MM.1S (cell line): ENCODE results near the gene BEAN1.

Source experiments
- EZH2phosphoT487 ChIP-seq: fragments of 300-600 bp; sonication (generic); IDR thresholded peaks from 2 replicates; pipeline ENCODE4 v1.6.1; 2018; ENCODE audit warnings: antibody characterized with exemption, low read length
- TF ChIP-seq, protein P1 (sequence below): fragments of 300-600 bp; sonication (generic); IDR thresholded peaks from 2 replicates; pipeline ENCODE4 v1.5.1; 2016; ENCODE audit warnings: antibody characterized with exemption, low read length, mixed read lengths

DNA sequence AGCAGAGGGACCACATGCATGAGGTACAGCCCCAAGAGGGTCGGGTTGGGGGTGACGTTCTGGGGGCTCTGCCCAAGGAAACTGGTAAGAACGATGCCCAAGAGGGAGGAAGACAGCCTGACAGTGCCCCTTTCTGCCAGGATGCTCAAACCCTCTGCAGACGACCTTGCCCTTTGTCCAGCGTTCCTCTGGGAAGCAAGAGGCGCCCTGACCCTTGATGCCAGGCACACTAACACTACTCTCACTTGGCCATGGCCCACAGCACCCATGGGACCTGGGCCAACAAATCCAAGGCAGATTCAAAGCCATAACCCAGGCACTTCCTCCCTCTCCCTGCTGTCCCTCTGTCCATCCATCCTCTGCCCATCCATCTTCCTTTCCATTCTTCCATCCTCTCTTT lies 102.4 kb downstream of the BEAN1 start:
- TF ChIP-seq, protein P1, sequence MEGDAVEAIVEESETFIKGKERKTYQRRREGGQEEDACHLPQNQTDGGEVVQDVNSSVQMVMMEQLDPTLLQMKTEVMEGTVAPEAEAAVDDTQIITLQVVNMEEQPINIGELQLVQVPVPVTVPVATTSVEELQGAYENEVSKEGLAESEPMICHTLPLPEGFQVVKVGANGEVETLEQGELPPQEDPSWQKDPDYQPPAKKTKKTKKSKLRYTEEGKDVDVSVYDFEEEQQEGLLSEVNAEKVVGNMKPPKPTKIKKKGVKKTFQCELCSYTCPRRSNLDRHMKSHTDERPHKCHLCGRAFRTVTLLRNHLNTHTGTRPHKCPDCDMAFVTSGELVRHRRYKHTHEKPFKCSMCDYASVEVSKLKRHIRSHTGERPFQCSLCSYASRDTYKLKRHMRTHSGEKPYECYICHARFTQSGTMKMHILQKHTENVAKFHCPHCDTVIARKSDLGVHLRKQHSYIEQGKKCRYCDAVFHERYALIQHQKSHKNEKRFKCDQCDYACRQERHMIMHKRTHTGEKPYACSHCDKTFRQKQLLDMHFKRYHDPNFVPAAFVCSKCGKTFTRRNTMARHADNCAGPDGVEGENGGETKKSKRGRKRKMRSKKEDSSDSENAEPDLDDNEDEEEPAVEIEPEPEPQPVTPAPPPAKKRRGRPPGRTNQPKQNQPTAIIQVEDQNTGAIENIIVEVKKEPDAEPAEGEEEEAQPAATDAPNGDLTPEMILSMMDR, result no peak
- TF ChIP-seq EZH2phosphoT487, result no peak
